Measurements from ENCODE around the gene FOCAD. TPM values are rescaled to one million over a fixed set of nuclear protein-coding genes. Genes with fewer than 3 reads are reported as not detected.
"Not testable (repeated sequence)": the region's sequence is repeated elsewhere in the genome, so short reads cannot be mapped to it uniquely, and the experiment has no call there.

Gene FOCAD
- total RNA-seq, 2 donors from 2014 or later = 26.3 to 26.8 TPM

GRCh38 chr9:20921362-20921761 is 237.3 kb downstream of the FOCAD start:
- DNase-seq (ENCODE audit: low spot score) = no peak
- intact Hi-C loops (cut with DNase I) = no loop called here

DNA sequence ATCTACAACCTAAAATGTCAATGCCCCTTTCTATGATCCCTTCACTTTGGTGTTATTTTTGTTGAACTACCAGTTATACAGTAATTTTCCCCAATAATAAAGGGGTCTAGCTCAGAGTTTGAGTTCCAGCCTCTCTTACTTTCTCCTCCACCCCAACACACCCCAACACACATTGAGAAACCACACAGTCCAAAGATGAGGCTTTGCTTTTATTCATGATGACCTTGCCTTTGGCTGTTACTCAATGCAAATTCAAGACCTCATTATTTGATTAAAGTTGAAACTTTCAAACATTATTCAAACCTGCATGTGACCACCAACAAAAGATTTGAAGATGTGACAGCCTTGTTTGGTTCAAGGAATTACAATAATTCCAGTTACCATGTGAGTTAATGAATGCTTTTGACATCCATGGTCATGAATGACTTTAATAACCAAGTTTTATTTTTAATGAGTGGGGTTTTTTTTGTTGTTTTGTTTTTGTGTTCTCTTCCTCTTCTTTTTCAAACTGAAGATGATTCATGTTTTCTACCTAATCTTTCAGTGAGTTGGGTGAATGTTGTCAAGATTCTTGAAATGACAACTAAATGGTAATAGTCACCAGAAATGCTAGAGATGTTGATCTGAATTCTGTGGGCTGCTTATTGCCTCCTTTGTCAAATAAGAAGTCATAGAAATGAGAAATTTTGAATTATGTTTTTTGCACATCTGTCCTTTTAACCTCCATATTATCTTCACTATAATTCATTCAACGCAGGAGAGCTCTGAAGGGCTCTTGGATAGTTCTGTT is 241.4 kb downstream of the FOCAD start:
- no peak for DNase-seq (ENCODE audit: low spot score)
- intact Hi-C loops (cut with DNase I) = no loop called here

- intact Hi-C loops (cut with DNase I) = no loop called here
- no peak for DNase-seq (ENCODE audit: low spot score)
Measured at GRCh38 chr9:20929276-20929675, 245.2 kb downstream of the FOCAD start.

DNA sequence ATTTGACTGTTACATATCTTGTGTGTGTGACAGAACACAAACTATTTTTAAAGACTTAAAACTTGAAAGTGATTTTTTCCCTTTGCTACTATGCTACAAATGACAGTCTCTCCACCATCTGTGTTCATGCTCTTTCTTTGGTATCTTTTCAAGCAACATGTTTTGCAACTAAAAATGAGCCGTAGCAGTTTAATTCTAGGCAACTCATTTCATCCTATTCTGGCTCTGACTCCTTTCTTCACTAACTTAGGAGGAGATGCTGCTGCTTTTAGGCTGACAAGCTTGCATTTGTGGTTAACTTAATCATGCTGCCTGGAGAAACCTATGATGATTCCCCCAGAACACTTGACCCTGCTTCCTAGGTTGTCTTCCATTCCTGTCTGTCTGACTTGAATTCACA is 246.8 kb downstream of the FOCAD start:
- DNase-seq (ENCODE audit: low spot score) = no peak
- intact Hi-C loops (cut with DNase I) = no loop called here

DNA sequence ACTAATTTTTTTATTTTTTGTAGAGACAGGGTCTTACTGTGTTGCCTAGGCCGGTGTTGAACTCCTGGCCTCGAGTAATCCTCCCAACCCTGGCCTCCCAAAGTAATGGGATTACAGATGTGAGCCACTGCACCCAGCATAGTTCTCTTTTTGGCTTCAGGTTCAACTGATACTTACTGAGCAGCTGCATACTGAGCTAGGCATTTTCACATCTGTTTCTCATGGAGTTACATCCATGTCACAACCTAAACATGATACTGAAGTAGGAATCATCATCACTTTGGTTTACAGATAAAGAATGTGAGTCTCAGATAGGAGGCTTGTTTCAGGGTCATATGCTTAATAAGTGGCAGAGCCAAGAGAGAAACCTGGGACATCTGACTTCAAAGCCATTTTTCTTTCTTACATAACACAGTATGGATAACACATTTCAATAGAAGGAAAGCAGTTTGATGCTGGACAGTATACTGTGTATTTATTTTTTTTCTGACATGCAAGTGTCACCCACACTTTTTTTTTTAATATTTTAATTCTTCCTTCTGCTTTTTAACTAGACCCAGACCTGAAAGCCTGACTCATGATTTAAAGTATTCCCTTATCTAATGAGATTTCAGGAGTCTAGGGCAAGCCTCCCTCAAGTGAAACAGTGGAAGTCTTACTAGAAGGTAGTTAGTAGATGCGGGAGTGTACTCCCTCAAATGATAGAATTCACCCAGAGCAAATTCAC is 256.6 kb downstream of the FOCAD start:
- intact Hi-C loops (cut with DNase I) = loop anchor here in 1 of 2 donors (5.0 to 10.0 kb wide), 2 partner anchors 316 to 583 kb away; partner anchors contain the start of gene MLLT3
- no peak for DNase-seq (ENCODE audit: low spot score)

DNA sequence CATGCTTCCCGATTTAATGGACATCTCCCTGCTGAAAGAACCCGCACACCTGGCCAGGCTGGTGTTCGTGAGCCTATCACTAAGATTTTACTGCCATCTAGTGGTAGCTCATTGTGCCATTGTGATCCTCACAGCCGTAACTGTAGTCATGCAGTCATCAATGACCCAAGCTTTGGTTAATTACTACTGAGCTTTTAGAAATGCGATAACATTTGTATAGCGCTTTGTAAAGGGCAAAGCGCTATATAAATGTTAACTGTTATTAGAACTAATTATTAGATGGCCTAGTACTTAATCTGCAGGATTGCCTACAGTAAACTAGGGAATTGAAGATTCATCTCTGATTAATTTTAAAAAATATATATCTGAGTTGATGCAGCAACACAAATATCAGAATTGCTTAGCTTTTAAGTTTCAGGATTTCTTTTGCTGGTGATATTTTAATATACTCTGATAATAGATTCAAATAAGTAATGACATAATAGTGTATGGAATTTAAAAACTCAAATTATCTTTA is 257.2 kb downstream of the FOCAD start:
- no peak for DNase-seq (ENCODE audit: low spot score)
- intact Hi-C loops (cut with DNase I) = loop anchor here in 1 of 2 donors (5.0 to 10.0 kb wide), 2 partner anchors 316 to 584 kb away; partner anchors contain the start of gene MLLT3

DNA sequence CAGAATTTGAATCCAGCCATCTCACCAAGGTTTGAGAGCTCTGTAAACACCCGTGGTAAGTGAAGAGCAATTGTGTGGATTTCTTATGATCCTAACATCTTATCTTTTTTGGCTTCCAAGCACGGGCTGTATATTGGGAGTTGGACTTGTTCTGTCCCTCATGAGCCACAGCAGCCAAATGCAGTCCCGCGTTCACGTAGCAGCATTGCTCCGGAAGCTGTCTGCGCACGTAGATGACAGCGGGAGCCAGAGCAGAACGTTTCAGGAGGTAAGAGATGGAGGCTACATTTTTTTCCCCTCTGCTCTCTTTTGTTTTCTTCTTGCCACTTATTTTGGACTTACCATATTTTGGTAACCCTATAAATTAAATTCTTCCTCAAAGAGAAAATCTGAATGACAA is 260.4 kb downstream of the FOCAD start:
- intact Hi-C loops (cut with DNase I) = loop anchor here in 1 of 2 donors (5.0 to 10.0 kb wide), 2 partner anchors 320 to 587 kb away; partner anchors contain the start of gene MLLT3
- DNase-seq (ENCODE audit: low spot score) = no peak

DNA sequence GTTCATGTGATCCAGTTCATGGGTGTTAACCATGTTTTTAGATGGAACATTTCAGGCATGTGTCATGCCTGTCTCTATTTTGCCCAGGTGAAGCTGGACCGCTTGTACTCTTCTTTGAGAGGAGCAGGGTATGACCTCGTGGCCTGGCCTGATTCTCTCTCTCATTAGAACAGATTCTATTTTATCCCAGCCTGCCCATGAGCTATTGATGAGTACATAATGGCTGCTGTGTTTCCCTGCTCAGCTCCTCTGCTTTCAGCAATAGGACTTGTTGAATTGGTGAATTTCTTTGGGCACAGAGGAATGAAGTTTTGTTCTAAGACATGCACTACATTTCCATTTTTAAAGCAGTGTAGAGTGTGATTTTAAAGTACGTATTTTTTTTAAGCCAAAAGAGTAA is 261.2 kb downstream of the FOCAD start:
- intact Hi-C loops (cut with DNase I) = loop anchor here in 1 of 2 donors (10.0 kb wide), 1 partner anchor 320 kb away; the partner anchor contains the start of gene MLLT3
- DNase-seq (ENCODE audit: low spot score) = no peak

DNA sequence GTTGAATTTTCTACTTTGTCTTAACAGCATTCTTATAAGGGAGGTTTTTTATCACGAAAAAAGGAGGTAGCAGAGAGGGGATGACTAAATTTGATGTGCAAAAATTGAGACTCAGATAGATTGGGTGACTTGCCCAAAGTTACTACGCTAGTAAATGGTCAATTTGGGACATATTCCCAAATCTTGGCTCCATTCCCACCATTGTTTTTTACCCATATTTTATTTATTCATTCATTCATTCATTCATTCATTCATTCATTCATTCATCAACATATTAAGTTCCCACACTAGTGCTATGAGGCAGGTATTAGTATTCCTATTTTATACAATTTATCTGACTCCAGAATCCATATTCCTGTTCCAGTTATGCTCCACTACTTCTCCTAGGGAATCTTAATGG is 261.8 kb downstream of the FOCAD start:
- no peak for DNase-seq (ENCODE audit: low spot score)
- intact Hi-C loops (cut with DNase I) = loop anchor here in 1 of 2 donors (10.0 kb wide), 1 partner anchor 321 kb away; the partner anchor contains the start of gene MLLT3

- intact Hi-C loops (cut with DNase I) = loop anchor here in 1 of 2 donors (10.0 kb wide), 1 partner anchor 324 kb away; the partner anchor contains the start of gene MLLT3
- no peak for DNase-seq (ENCODE audit: low spot score)
Measured at GRCh38 chr9:20948703-20949102, 264.6 kb downstream of the FOCAD start.

- no peak for DNase-seq (ENCODE audit: low spot score)
- intact Hi-C loops (cut with DNase I) = no loop called here
Measured at GRCh38 chr9:20950707-20951106, 266.6 kb downstream of the FOCAD start.

DNA sequence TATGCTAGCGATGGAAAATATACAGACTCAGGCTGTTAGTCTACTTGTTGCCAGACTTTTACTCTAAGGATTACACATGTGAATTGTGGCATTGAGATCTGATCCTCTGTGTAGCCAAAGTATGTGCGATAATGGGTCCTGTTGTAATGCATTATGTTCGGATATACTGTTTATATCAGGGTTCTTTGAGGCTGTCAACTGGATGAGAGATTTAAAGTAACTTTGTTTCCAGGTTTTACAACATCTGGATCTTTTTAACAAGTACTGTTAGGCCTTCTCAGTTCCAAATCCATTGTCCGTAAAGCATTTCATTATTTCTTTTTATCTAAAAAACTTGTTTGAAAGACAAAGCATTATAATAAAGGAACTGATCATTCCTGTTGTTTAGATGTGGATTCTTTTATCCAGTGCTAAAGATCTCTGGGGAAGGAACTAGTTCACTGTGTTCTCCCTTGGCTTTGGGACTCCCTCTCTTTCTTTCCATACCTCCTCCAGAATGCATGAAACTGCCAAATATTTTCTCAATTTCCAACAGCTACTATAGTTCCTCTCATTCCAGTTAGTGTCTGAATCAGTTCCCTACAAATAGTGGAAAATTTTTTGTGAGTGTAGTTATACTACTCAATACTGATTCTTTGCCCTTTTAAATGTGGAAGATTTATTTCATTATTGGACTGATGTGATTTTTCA is 278.6 kb downstream of the FOCAD start:
- no peak for DNase-seq (ENCODE audit: low spot score)
- intact Hi-C loops (cut with DNase I) = no loop called here

- DNase-seq (ENCODE audit: low spot score) = no peak
- intact Hi-C loops (cut with DNase I) = no loop called here
Measured at GRCh38 chr9:20972684-20973083, 288.6 kb downstream of the FOCAD start.

- intact Hi-C loops (cut with DNase I); DNase-seq (ENCODE audit: low spot score): not testable (repeated sequence)
Measured at GRCh38 chr9:20973246-20973947, 289.3 kb downstream of the FOCAD start.

GRCh38 chr9:20974191-20974938 is 290.3 kb downstream of the FOCAD start:
- DNase-seq (ENCODE audit: low spot score); intact Hi-C loops (cut with DNase I): not testable (repeated sequence)

DNA sequence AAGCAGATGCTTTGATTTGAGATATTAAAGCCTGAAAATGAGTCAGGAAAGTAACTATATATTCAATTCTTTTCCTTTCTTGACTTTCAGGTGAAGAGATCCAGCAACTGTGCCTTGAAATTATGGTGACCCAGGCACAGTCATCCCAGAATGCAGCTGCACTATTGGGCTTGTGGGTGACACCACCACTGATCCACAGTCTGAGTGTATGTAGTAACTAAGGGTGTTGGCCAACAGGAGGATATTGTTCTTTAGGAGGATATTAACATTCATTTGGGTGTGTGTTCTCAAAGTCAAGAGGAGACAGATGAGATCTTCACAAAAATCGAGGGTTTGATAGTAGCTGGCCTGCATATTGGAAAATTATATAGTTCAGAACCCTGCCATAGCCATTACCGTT is 294.2 kb downstream of the FOCAD start:
- DNase-seq (ENCODE audit: low spot score) = no peak
- intact Hi-C loops (cut with DNase I) = loop anchor here in 1 of 2 donors (5.0 kb wide), 1 partner anchor 1221 kb away; no protein-coding TSS in a partner anchor

- no peak for DNase-seq (ENCODE audit: low spot score)
- intact Hi-C loops (cut with DNase I) = no loop called here
Measured at GRCh38 chr9:20980832-20981455, 296.9 kb downstream of the FOCAD start.

DNA sequence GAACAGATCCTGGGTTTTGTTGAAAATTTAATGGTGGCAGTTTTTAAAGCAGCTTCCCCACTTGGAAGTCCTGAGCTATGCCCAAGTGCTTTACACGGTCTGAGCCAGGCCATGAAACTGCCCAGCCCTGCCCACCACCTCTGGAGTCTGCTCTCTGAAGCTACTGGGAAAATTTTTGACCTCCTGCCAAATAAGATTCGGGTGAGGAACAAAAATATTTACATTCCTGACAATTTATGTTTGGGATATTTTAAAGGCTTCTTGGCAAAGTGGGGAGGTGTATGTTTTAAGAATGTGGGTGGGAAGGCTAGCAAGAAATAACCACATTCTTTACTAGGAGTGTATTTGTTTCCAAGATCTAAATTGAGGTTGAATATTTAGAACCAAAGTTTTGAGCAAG is 297.4 kb downstream of the FOCAD start:
- no peak for DNase-seq (ENCODE audit: low spot score)
- intact Hi-C loops (cut with DNase I) = no loop called here
